Stomach (tissue), 4 donors: Measurements from ENCODE around the gene PGPEP1.

Experiments
- EP300 ChIP-seq: sonication (generic); formaldehyde crosslinking; IDR thresholded peaks from one replicate; pipeline ENCODE4 v1.6.1; 2017; ENCODE audit warnings: antibody characterized with exemption
- POLR2A ChIP-seq, 4 donors: fragments of 450-650 bp; IDR thresholded peaks; one replicate each; pipeline ENCODE4 v1.6.1; 2016; ENCODE audit warnings: antibody characterized with exemption in 4 of 4, control low read depth in 2 of 4, mild to moderate bottlenecking in 1 of 4, moderate library complexity in 1 of 4
- POLR2AphosphoS5 ChIP-seq, 3 donors: sonication (generic); formaldehyde crosslinking; IDR thresholded peaks; one replicate each; pipeline ENCODE4 v1.6.1; 2016; ENCODE audit warnings: antibody characterized with exemption in 3 of 3
- TF ChIP-seq, protein P1 (sequence below), 7 experiments: fragments of 450-650 bp in 4 of 7; fragments of 200-600 bp in 3 of 7; sonication (generic) in 3 of 7; IDR thresholded peaks; one replicate each; pipeline ENCODE4 v1.5.1; 2016 to 2019; ENCODE audit warnings: antibody characterized with exemption in 7 of 7, control low read depth in 2 of 7, mild to moderate bottlenecking in 1 of 7

DNA sequence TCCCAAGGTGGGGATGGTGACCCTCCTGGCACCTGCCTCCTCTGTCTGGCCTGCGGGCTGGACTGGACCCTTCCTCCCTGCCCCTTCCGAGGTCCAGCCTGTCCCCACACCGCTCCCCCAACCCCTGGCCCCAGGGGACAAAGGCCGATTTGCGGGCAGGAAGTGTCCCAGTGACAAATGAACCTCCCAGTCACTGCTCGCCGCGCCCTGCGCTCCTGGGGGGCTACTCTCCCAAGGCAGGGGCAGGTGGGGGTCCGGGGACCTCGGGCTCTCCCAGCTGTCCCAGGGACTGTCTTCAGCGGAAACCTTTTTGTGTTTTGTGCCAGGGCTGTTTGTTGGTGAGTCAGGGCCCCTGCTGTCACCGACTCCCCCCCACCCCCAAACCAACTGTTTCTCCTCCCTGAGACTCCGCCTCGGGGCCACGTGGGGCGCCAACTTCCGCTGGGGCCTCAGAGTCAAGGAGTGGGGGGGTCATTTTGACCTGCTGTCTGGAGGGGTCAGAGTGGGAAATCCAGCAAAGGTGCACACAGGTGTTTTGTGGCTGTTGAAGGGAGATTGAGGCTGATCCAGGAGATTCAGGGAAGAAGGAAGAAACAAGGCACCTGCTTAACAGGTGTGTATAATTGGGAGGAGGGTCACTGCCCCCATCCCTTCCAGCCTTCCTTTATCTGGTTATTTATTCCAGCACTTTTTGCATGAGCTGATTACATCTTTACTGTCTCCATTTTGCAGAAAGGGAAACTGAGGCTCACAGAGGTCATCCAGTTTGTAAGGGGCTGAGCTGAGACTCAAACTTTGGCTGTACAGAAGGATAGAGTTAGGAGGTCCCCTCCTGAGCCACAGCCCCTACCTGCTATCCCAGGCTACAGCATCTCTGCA, 831 bp downstream of the PGPEP1 start:
- TF ChIP-seq, protein P1, sequence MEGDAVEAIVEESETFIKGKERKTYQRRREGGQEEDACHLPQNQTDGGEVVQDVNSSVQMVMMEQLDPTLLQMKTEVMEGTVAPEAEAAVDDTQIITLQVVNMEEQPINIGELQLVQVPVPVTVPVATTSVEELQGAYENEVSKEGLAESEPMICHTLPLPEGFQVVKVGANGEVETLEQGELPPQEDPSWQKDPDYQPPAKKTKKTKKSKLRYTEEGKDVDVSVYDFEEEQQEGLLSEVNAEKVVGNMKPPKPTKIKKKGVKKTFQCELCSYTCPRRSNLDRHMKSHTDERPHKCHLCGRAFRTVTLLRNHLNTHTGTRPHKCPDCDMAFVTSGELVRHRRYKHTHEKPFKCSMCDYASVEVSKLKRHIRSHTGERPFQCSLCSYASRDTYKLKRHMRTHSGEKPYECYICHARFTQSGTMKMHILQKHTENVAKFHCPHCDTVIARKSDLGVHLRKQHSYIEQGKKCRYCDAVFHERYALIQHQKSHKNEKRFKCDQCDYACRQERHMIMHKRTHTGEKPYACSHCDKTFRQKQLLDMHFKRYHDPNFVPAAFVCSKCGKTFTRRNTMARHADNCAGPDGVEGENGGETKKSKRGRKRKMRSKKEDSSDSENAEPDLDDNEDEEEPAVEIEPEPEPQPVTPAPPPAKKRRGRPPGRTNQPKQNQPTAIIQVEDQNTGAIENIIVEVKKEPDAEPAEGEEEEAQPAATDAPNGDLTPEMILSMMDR (IDR thresholded peaks at IDR 0.05), result no peak
- no peak for TF ChIP-seq EP300
- no peak for TF ChIP-seq POLR2A (IDR thresholded peaks at IDR 0.05)
- TF ChIP-seq POLR2AphosphoS5 (IDR thresholded peaks at IDR 0.05), result no peak
